NCI-H1092 treated with DMSO at 0.1 percent for 48 hours (cell line): Measurements from ENCODE around the gene SEZ6L.

Experiments
- DNase-seq: peaks from one replicate; lab custom pipeline; 2025; lab: John Stamatoyannopoulos, UW

Gene SEZ6L

GRCh38 chr22:26298605-26299310, 129.5 kb downstream of the SEZ6L start:
- no peak for DNase-seq

GRCh38 chr22:26302726-26303125, 133.5 kb downstream of the SEZ6L start:
- no peak for DNase-seq

- DNase-seq, result no peak
These were observed 134.2 kb downstream of the SEZ6L start for GRCh38 chr22:26303475-26303874.

- DNase-seq, result no peak
These were observed 135.5 kb downstream of the SEZ6L start for GRCh38 chr22:26304730-26305129.

- no peak for DNase-seq
These were observed 139.2 kb downstream of the SEZ6L start for GRCh38 chr22:26308467-26308866.

- DNase-seq, result no peak
These were observed 141.4 kb downstream of the SEZ6L start for GRCh38 chr22:26310616-26311015.

GRCh38 chr22:26313291-26313690, 144.0 kb downstream of the SEZ6L start:
- DNase-seq, result no peak

- DNase-seq, result no peak
These were observed 144.9 kb downstream of the SEZ6L start for GRCh38 chr22:26314171-26314570.

GRCh38 chr22:26314656-26315055, 145.4 kb downstream of the SEZ6L start:
- no peak for DNase-seq

- DNase-seq, result no peak
These were observed 147.5 kb downstream of the SEZ6L start for GRCh38 chr22:26316732-26317285.

GRCh38 chr22:26318975-26319374, 149.7 kb downstream of the SEZ6L start:
- no peak for DNase-seq

- DNase-seq, result no peak
These were observed 151.2 kb downstream of the SEZ6L start for GRCh38 chr22:26320447-26320846.

- no peak for DNase-seq
These were observed 152.2 kb downstream of the SEZ6L start for GRCh38 chr22:26321469-26321913.

GRCh38 chr22:26322179-26322905, 153.1 kb downstream of the SEZ6L start:
- no peak for DNase-seq

- no peak for DNase-seq
These were observed 153.8 kb downstream of the SEZ6L start for GRCh38 chr22:26323013-26323412.

- DNase-seq, result no peak
These were observed 154.9 kb downstream of the SEZ6L start for GRCh38 chr22:26324150-26324549.

GRCh38 chr22:26325641-26326040, 156.4 kb downstream of the SEZ6L start:
- DNase-seq, result no peak

GRCh38 chr22:26326803-26327202, 157.5 kb downstream of the SEZ6L start:
- DNase-seq, result no peak

GRCh38 chr22:26327306-26327705, 158.0 kb downstream of the SEZ6L start:
- DNase-seq, result no peak

GRCh38 chr22:26328221-26328620, 159.0 kb downstream of the SEZ6L start:
- DNase-seq, result no peak

GRCh38 chr22:26330971-26331625, 161.8 kb downstream of the SEZ6L start:
- DNase-seq, result peak; percentile 85

- no peak for DNase-seq
These were observed 164.0 kb downstream of the SEZ6L start for GRCh38 chr22:26333088-26333800.
